HG02588 (cell line): ENCODE results near the gene PLXNA2.

ENCODE experiments used
- ATAC-seq: cut with Tn5 transposase; IDR thresholded peaks from one replicate; pipeline ENCODE4 v1.9.1; 2021; ENCODE audit warnings: mild to moderate bottlenecking, moderate library complexity; ENCODE audit not compliant: unreplicated experiment

The PLXNA2 gene

DNA sequence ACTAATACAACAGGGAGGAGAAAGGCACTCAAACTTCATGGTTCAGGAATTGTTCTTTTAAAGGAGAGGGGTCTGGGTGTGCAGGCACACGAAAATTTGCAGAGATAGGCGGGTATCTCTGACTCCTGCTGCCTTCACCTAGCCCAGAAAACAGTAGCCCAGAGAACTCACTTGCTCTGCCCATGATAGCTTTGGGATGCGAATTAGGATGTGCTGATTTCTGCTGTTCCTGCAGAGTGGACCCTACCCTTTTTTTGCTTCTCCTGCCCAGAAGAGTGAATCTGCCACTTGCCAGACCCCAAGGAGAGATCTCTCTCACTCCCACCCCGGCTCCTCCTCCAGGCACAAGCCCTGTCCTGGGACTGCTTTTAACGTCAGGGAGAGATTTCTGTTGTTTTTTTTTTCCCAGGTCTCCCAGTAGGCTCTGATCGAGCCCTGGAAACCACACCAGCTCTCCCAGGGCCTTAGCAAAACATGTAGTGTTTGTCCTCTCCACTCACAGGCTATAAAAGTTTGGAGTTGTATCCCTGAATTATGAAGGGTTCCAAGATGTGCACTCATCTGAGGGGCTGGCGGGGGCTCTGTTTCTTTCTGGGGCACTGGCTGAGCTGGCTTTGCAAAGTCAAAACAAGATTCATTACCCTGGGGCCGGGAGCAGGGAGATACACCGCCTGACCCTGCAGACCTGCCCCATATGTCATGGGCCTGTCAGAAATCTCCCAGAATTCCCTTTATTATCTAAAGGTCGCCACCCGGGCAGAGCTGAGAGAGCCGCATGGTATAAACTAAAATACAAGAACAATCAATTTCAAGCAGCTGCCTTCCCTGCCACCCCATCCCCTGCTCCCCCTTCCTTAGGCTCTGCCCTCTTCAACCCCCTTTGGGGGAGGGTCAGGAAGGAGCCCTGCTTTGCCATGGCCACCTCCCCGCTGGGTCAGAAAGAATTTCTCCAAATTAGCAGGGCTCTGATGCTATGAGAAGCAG, 17.9 kb downstream of the PLXNA2 start:
- no peak for ATAC-seq

DNA sequence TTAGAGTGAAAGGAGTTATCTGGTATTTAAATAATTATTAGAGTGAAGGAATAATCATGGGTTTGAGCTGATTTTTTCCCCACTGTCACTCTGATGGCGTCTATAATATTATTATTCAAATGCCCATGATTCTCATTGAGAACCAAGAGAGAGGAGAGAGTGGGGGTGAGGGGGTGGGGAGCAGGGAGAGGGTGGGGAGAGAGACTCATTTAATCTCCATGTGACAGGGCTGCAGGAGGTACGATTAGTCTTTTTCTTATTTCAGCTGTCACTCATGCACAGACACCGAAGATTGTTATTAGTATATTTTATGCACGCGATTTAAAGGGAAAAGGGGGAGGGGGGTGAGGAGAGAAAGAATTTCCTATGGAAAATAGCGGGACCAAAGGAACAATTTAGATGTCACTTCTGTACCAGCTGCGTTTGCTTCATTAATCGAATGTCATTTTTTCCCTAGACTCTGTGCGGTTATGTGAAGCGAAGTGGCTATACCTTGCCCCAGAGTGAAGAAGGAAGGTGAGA, 19.9 kb downstream of the PLXNA2 start:
- ATAC-seq = no peak

DNA sequence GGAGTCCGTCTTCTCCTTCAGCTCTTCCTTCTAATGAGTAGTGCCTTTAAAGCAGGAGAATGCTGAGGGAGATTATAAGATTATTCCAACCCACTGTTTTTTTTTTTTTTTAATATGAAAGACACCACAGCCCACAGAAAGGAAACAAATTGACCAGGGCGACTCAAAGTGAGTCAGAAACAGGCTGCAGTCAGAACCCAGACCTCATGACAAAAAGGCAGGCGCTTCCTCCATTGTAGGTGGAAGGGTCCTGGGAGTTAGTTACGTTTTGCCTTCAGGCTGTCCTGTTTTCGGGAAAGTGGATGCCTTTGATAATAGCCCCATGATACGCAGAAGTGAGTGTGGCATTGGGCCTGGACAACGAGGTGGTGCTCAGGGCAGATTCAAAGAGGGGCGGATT, 21.0 kb downstream of the PLXNA2 start:
- ATAC-seq = no peak

DNA sequence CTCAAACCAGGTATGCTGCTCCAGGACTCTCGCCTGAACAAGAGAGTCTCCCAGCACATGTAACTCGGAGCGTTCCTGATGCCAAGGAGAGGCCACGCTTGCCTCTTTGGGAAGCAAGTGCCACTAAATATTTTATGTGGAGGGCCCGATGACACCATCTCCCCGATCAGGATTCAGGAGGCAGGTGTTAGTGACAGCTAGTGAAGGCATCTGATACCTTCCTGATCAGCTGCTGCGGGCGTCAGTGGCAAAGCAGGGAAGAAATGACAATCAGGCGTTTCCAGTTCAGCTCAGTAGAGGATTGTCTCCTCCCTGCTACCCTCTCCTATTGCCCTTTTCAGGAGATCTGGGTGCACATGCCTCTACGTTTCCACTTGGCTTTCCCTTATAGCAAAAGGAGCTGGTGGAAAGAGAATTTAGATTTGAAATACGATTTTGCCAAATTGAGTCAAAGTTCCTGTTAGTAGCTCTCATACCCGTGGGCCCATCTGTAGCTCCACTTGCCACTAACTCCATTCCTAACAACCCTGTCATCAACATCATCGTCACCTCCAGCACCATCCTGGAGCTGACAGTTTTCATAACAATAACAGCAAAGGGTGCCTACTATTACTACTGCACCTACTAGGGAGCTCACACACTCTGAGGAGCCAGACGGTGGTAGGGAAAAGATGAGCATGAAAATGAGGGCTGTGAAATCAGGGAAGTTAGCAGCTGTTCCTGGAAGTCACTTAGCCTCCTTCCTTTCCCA, 21.6 kb downstream of the PLXNA2 start:
- no peak for ATAC-seq

DNA sequence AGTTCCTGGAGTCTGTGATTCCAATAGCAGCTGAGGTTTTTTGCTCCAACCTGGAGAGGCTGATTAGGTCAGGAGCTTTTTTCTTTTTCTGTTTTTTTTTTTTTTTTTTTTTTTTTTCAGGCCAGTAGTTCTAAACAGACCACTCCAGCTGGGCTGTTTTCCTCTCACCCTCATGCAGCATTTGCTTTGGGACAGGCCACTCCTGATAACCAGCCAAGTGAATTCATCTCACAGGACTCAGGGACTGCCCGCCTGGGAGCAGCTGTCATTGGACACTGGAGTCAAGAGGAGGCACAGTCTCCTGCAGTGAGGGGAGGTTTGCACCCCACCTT, 22.9 kb downstream of the PLXNA2 start:
- no peak for ATAC-seq

DNA sequence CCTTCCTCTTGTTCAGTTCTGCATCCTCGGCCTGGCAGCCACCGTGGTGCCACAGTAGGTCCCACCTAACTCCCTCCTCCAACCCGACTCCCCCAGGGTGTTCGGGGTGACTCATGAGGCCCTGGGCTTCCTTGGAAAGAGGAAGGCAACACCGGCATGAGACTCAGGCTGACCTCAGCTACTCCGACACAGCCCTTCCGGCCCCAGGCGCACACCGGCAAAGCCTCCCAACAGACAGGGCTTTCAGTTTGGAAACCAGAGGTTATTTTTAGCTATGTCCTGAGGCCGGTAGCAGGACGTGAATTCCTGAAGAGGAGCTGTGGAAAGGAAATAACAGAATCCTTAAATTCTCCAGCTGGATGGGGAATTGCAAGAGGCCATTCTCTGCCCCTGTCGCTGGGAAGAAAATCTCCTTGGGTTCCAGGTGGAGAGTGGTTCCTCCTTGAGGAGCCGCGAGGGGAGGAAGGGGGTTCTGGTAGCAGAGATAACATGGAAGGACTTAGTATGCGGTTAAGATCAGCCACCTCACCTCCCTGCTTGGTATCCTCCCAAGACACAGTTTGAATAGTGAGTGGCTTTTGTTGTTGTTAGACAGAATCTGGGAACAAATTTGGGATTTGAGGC, 24.4 kb downstream of the PLXNA2 start:
- ATAC-seq = no peak

DNA sequence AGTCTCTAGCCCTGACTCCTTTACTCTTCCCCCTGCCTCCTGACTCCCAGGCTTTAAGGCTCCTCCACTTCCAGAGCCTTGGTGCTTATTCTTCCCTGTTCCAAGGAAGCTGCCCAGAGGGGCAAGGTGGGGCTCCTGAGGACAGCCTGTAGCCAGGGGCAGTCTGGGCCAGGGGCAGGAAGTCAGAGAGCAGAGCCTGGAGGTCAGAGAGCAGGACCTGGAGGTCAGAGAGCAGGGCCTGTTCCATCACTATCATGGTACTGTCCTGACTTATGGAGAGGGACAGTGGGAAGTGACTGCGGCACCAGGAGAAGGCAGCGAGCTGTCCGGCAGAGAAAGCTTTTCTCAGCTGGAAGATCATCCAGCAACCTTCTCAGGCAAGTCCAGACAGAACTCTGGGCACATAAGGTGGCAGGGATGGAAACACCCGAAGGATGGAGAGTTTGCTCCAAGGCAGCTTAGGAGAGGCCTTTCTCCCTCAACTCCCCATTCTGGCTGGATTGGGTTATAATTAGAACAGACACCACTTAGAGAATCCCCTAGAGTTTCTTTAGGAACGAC, 25.0 kb downstream of the PLXNA2 start:
- no peak for ATAC-seq

DNA sequence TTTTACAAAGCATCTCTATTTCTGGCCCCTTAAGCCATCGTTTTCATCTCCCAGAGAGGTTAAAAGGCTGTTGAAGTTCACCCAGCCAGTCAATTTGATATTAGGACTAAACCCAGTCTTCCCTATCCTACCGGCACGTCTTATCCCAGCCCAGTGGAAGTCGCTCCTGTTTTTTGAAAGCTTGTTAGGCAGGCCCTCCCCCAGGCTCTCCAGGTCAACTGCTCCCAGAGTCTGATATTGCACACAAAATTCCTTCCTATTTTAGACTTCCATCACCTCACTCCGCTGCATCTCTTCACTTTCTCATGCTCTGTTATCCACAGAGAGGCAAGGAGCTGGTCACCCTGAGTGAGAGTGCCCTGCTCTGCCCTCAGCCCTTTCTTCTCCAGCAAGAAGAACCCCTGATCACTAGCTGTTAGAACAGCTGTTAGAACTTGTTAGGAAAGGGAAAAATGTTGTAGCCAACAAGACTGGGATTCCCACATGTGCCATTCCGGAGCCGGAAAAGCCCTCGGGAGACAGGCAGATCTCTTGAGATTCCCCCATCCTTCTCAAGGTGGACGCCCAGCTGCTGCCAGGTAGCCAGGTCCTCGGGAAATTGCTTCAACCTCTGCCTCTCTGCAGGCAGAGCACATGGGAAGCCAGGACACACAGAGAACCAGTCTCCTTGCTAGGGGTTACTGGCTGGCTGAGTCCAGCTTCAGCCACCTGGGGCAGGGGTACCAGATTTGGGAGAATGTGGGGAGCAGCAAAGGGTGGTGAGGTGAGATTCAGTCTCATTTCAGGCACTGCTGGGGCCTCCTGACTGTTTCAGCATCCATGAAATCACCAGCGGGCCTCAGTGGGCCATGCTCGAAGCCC, 25.7 kb downstream of the PLXNA2 start:
- no peak for ATAC-seq

DNA sequence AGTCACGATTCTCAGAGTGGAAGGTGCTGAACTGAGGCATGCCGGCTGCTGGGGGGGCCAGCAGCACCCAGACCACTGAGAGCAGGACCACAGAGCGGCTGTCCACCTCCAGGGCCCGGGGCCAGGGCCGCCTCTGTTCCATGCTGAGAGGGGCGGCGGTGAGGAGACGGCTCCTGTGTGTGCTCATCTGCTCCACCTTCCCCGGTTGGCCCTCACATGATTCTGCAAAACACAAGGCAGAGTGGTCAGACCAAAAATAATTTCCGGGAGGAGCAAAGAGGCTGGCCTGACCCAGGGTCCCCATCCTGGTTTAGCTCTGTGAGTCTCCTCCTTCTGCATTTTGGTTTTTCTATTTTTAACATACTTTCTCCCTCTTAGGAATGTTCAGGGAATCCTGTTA, 26.4 kb downstream of the PLXNA2 start:
- no peak for ATAC-seq

DNA sequence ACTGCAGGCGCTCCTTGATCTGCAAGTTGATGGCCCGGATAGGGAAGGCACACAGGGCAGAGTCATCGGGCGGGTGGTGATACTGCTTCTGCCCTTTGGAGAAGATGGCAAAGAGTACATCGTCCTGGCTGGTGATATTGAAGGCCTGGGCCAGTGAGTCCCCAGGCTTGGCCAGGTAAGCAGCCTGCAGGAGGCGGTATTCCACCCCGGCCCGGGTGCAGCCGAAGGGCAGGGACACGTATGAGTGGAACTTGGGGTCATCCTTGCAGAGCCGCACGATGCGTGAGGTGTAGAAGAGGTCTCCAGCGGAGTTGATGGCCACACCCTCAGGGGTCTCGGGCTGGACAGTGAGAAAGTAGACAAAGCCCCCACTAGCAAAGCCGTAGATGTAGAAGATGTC, 27.4 kb downstream of the PLXNA2 start:
- no peak for ATAC-seq

DNA sequence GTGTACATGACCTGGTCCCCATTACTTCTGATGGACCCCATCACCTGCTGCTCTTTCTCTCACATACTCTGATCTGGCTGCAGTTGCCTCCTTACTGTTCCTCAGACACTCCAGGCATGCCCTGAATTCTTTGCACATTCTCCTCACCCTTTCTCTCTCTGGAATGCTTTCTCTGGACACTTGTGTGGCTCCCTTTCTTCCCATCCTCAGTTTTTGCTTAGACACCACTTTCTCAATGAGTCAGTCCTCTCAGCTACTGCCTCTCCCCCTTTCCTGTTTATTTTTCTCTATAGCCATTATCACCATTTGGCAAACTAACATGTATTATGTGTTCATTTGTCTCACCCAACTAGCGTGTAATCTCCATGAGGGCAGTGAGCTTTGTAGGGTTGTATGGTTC, 28.1 kb downstream of the PLXNA2 start:
- ATAC-seq = no peak

DNA sequence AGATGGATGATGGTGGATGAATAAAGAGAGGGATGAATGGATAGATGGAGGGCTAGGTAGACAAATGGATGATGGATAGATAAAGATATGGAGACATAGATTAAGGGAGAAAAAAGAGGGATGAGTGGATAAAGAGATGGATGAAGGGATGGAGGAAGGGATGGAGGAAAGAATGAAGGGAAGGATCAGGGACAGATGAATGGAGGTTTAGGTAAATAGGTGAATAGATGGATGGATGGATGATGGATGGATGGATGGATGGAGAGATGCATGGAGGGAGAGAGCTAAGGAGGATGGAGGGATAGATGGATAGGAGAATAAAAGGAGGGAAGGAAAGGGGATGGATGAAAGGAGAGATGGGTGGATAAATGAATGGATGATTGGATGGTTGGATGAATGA, 28.8 kb downstream of the PLXNA2 start:
- no peak for ATAC-seq

DNA sequence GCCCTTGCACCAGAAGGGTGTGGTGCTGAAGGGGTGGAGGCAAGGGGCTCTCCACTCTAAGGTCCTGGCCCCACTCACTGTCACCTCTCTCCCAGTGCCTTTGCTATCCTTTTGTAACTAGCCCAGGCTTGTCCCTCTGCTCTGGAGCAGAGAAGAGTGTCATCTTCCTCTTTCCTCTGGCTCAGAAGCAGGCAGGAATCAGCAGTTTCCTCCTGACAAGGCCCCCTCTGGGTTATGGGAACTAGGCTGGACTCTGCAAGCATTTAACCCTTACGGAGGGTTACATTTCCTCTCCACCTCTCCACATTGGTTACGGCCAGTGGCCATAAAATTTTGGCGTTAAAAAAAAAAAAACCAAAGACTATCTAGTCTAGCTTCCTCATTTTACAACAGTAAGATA, 30.4 kb downstream of the PLXNA2 start:
- ATAC-seq = no peak

DNA sequence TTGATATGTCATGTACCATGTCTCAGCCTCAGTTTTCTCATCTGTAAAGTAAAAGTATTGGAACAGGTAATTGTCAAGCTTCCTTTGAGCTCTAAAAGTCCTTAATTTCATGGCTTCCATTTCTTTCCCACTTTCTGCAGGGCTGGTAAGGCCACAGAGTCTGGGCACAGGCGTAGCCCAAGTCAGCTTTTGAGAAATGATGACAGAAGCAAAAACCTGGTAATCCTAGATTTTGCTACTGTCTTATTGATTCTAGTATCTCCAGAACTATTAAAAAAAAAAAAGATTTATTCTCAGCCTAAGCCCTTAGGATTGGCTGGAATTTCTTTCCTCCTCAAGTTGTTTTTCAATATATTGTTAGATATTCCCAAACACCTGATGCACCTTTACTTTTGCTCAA, 31.3 kb downstream of the PLXNA2 start:
- no peak for ATAC-seq

DNA sequence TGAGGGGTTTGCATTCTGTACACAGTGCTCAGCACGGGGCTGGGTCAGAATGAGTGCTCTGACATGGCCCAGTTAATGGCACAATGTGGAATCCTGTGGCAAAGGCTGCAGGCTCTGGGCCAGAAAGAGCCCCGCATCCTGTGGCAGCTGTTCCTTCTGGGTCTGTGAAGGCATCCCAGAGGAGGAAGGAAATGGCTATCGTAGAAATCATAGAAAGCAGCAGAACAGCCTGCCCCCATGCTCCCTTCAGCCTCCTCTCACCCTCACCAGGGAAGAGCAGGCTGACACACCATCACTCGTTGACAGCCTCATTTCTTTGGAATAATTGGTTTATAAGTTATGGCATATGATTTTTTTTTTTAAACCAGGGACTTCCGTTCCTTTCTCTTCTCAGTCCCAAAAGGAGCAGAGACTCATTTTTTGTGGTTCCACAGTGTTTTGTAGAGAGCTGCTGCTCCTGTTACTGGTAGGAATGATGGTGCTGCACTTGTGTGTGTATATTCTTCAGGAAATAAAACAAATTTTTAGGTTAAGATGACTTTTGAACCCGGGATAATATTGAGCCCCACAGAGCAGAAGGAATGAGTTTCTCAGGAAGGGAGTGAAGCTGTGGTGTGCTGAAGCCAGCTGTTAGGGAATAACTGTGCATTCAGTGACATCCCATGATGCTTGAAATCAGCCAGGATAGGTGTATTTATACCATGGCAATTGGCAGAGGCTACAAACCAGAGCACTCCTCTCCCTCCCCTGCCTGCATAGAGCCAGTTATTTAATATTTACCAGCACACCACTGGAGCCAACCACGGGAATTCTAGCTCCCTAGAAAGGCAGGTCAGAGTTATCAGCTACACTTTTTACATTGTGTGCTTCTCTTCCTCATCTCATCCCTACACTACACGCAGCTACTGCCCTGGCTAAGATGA, 32.0 kb downstream of the PLXNA2 start:
- ATAC-seq = no peak

DNA sequence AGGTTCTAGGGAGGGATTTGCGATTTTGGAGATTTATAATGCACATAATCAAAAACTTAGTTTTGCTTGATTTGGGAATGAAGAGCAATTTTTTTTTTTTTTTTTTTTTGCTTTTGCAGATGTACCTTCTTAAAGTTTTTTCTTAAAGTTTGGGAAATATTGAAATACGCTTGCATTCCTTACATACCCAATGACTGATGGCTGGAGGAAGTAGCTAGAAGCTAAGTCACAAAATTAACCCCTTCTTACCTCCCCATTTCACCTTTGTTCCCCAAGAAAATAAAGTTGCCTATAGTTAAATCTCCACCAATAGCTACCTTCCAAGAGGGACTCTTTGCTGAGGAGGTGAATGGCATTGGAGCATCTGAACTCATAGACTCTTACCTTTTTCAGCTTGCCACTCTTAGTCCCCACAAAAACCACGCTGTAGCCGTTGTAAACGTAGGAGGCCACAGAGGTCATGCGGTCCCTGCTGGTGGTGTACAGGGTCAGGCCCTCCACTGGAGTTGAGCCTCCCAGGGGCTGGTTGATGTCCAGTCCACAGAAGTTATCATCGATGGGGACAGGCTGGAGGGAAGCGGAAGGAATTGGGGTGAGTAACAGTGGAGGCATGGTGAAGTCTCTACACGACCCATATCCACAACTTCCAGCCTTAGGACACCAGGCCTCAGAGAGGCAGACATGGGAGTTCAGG, 34.1 kb downstream of the PLXNA2 start:
- ATAC-seq = no peak

DNA sequence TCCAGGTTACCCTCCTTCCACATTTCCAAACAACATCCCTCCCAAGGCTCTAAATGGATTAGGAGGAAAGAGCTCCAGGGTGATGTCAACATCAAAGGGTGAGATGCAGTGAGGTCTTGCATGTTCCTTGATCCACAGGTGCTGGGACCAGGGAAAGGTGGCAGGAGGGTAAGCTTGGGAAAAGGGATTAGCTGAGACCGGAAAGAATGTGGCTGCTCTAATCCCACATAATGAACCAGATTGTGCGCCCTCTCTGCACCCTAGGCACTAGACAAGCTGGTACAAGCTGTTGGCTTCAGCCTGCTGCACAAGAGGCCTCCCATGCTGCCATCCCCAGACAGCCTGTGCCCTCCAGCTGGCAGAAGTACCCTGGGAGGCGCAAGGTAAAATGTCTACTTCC, 34.9 kb downstream of the PLXNA2 start:
- no peak for ATAC-seq

DNA sequence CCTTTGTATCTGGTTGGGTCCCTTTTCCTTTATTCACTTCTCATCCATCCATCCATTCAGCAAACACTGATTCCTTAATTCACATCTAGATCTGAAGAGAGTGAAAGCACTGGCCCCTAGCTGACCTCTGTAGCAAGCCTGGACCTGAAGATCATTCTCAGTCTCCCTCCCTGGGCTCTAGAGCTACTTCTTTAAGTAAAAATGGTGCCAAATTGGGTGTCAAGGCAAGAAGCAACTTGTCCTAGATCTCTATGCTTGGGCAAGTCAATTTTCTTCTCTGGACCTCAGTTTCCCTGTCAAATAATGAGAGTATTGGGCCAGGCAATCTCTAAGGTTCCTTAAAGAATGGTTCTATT, 36.1 kb downstream of the PLXNA2 start:
- no peak for ATAC-seq
